ENCODE results near the gene ASB6.

- no peak for TF ChIP-seq CTCF (conservative IDR thresholded peaks at IDR 0.05; ENCODE audit: low read length)
- no peak for TF ChIP-seq EZH2phosphoT487 (IDR thresholded peaks at IDR 0.05; ENCODE audit: borderline replicate concordance)
Observed at GRCh38 chr9:129613520-129614175, 28.3 kb downstream of the ASB6 start.

All from Loucy (cell line).